Adipocyte (in vitro differentiated cells): Measurements from ENCODE around the gene RIPOR3.

Experiments
- DNase-seq: peaks from one replicate; pipeline ENCODE4 v3.0.0-alpha.2; 2015; ENCODE audit warnings: low read depth
- H3K27me3 ChIP-seq: replicated peaks from 2 replicates; pipeline ENCODE4 v1.7.0; 2013; ENCODE audit warnings: mild to moderate bottlenecking, low read length, moderate library complexity; ENCODE audit not compliant: control insufficient read depth, insufficient read depth
- H3K36me3 ChIP-seq: 2 replicates; pipeline ENCODE4 v1.7.0; 2013; ENCODE audit warnings: low read length, mild to moderate bottlenecking, moderate library complexity; ENCODE audit not compliant: control insufficient read depth, insufficient read depth, severe bottlenecking
- H3K4me1 ChIP-seq: 2 replicates; pipeline ENCODE4 v1.7.0; 2013; ENCODE audit warnings: mild to moderate bottlenecking, low read length, moderate library complexity; ENCODE audit not compliant: control insufficient read depth, insufficient read depth
- H3K4me3 ChIP-seq: 2 replicates; pipeline ENCODE4 v1.7.0; 2013; ENCODE audit warnings: mild to moderate bottlenecking, low read length, moderate library complexity
- H3K9ac ChIP-seq: 2 replicates; pipeline ENCODE4 v1.7.0; 2013; ENCODE audit warnings: mild to moderate bottlenecking, low read length, moderate library complexity
- H3K9me3 ChIP-seq: 2 replicates; pipeline ENCODE4 v1.7.0; 2013; ENCODE audit warnings: mild to moderate bottlenecking, low read length, moderate library complexity; ENCODE audit not compliant: control insufficient read depth

The RIPOR3 gene

DNA sequence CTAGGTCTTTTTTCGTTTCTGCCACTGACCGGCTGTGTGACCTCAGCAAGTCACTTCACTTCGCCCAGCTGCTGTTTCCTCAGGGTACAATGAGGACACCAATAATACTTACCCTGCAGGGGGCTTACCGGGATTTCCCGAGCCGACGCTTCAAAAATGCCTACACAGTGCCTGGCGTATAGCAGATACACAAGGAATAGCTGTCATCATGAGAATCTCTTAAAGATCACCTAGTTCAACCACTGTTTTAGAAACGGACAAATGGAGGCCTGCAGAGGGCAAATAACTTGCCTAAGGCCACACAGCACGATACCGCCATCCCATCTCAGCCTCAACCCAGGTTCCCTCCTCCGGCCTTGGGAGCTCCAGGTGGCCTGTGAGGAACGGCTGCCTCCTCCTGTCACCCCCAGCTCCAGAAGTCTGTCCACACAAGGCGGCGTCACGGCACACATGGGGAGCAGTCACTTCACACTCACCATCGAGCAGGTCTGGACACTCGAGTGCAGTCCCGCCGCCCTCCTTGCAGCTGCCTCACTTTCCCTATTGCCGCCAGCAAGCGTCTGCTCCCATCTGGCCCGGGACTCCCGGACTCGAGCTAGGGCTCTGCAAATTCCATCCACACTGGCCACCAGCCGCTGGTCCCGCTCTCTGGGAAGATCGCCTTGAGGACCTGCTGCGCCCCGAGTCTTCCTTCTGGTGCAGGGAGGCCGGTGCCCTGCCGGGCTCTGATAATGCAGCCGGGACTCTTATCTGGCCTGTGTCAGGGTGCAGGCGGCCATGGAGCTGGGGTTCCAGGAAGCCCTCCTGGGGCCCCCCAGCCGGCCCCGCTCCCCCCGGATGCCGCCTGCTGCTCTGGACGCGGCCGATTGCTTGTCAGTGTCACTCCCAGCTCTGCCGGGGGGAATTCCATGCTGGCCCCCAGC is at the start of gene RIPOR3:
Gene RIPOR3 (minus strand): TSS at position 893 of the 923 bp plus-strand sequence. CDS start 414 bp downstream, at position 479.
- Histone ChIP-seq H3K9ac (peak within 1 kb of the TSS; percentile 87), H3K36me3 (peaks cover 5% of the 10 kb centered on the region), H3K4me3 (peak within 1 kb of the TSS; percentile 83), H3K4me1 (peaks cover 60% of the 10 kb centered on the region), H3K27me3 (no peaks in the 10 kb centered on the region), H3K9me3 (no peaks in the 10 kb centered on the region)
- DNase-seq = peak; percentile 72

GRCh38 chr20:50737352-50737751 is 46.0 kb upstream of the RIPOR3 start:
- Histone ChIP-seq H3K9me3 (no peaks in the 10 kb centered on the region), H3K9ac (no peak overlapping the region), H3K27me3 (no peaks in the 10 kb centered on the region), H3K4me3 (no peak overlapping the region), H3K36me3 (no peaks in the 10 kb centered on the region), H3K4me1 (peaks cover 6% of the 10 kb centered on the region)
- DNase-seq = no peak

- DNase-seq = no peak
- Histone ChIP-seq H3K9me3 (no peaks in the 10 kb centered on the region), H3K36me3 (no peaks in the 10 kb centered on the region), H3K9ac (no peak overlapping the region), H3K27me3 (no peaks in the 10 kb centered on the region), H3K4me3 (no peak overlapping the region), H3K4me1 (peaks cover 12% of the 10 kb centered on the region)
Observed at GRCh38 chr20:50735813-50736212, 44.5 kb upstream of the RIPOR3 start.

GRCh38 chr20:50734730-50735679 is 43.7 kb upstream of the RIPOR3 start:
- no peaks in the 10 kb centered on the region for H3K36me3 ChIP-seq
- no peak overlapping the region for H3K4me3 ChIP-seq
- H3K27me3 ChIP-seq = no peaks in the 10 kb centered on the region
- peaks cover 18% of the 10 kb centered on the region for H3K4me1 ChIP-seq
- H3K9me3 ChIP-seq = no peaks in the 10 kb centered on the region
- H3K9ac ChIP-seq = no peak overlapping the region
- no peak for DNase-seq

- H3K27me3 ChIP-seq = no peaks in the 10 kb centered on the region
- H3K4me1 ChIP-seq = peaks cover 27% of the 10 kb centered on the region
- H3K36me3 ChIP-seq = no peaks in the 10 kb centered on the region
- no peak for DNase-seq
- no peaks in the 10 kb centered on the region for H3K9me3 ChIP-seq
- H3K9ac ChIP-seq = no peak overlapping the region
- no peak overlapping the region for H3K4me3 ChIP-seq
Observed at GRCh38 chr20:50733644-50734349, 42.5 kb upstream of the RIPOR3 start.

GRCh38 chr20:50731930-50732690 is 40.8 kb upstream of the RIPOR3 start:
- peaks cover 44% of the 10 kb centered on the region for H3K4me1 ChIP-seq
- H3K4me3 ChIP-seq = peak overlapping the region; percentile 85
- H3K9ac ChIP-seq = peak overlapping the region; percentile 75
- H3K36me3 ChIP-seq = no peaks in the 10 kb centered on the region
- H3K9me3 ChIP-seq = no peaks in the 10 kb centered on the region
- H3K27me3 ChIP-seq = no peaks in the 10 kb centered on the region
- no peak for DNase-seq

- Histone ChIP-seq H3K9ac (peak within 1 kb of the TSS; percentile 75), H3K27me3 (no peaks in the 10 kb centered on the region), H3K4me3 (peak within 1 kb of the TSS; percentile 85), H3K9me3 (no peaks in the 10 kb centered on the region), H3K4me1 (peaks cover 51% of the 10 kb centered on the region), H3K36me3 (no peaks in the 10 kb centered on the region)
- peak; percentile 95 for DNase-seq
Observed at GRCh38 chr20:50731055-50731929, 40.0 kb upstream of the RIPOR3 start, which contains the start of gene PARD6B. TSS of gene PARD6B (plus strand) at chr20:50731580. CDS start at chr20:50731787, 207 bp downstream.

- Histone ChIP-seq H3K9ac (peak overlapping the region; percentile 75), H3K4me3 (peak overlapping the region; percentile 85), H3K36me3 (no peaks in the 10 kb centered on the region), H3K27me3 (no peaks in the 10 kb centered on the region), H3K4me1 (peaks cover 53% of the 10 kb centered on the region), H3K9me3 (no peaks in the 10 kb centered on the region)
- no peak for DNase-seq
Observed at GRCh38 chr20:50730765-50731054, 39.4 kb upstream of the RIPOR3 start.

DNA sequence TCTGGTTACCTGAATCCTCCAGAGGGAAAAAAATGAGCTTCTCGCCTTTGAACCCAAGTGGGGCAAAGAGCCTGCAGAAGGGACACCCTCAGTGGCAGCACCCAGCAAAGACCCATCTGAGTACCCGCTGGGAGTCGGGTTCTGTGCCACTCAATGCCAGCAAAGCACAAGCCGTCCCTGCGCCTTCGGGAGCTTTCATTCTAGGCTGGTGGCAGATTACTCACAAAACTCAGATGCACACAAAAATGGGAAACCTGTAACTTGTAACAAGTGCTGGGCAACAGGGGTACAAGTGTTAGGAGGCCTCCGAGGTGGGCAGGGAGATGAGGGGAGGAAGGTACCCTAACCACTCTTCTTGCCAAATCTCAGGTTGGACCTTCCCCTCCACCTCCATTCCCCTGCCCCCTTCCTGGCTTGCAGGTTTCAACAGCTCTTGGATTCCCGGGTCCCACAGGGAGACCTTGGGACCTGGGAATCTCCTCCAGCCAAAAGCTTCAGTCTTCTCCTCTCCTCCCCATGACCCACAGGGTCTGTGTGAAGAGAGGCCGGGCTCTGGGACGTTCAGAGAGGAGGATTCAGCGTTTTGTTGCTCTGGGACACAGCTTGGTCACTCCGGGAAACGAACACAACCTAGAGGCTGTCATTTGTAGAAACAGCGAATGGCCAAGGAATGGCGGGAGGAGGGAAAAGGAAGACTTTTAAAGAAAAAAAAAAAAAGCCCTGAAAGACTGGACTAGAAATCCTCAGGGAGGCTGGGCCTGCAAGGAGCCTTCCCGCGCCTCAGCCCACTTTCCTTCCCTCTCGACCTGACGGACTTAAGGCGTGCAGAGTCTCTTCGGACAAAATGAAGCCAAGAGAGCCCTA is 38.8 kb upstream of the RIPOR3 start:
- H3K4me1 ChIP-seq = peaks cover 59% of the 10 kb centered on the region
- no peaks in the 10 kb centered on the region for H3K9me3 ChIP-seq
- H3K9ac ChIP-seq = peak overlapping the region; percentile 75
- H3K27me3 ChIP-seq = no peaks in the 10 kb centered on the region
- peak; percentile 40 for DNase-seq
- peak overlapping the region; percentile 85 for H3K4me3 ChIP-seq
- no peaks in the 10 kb centered on the region for H3K36me3 ChIP-seq
